Gastroesophageal sphincter (tissue), 3 donors: ENCODE results near the gene GADL1.

ENCODE experiments used
- POLR2A ChIP-seq, 2 donors: fragments of 450-650 bp; IDR thresholded peaks; one replicate each; pipeline ENCODE4 v1.6.1; 2017; ENCODE audit warnings: antibody characterized with exemption in 2 of 2, mild to moderate bottlenecking in 2 of 2, moderate library complexity in 1 of 2
- POLR2AphosphoS5 ChIP-seq: sonication (generic); formaldehyde crosslinking; IDR thresholded peaks from one replicate; pipeline ENCODE4 v1.6.1; 2017; ENCODE audit warnings: antibody characterized with exemption
- TF ChIP-seq, protein P1 (sequence below), 4 experiments: fragments of 200-600 bp in 2 of 4; fragments of 450-650 bp in 2 of 4; sonication (generic) in 1 of 4; IDR thresholded peaks; one replicate each; pipeline ENCODE4 v1.5.1; 2017 to 2019; ENCODE audit warnings: antibody characterized with exemption in 4 of 4, mild to moderate bottlenecking in 2 of 4, moderate library complexity in 2 of 4

- TF ChIP-seq, protein P1, sequence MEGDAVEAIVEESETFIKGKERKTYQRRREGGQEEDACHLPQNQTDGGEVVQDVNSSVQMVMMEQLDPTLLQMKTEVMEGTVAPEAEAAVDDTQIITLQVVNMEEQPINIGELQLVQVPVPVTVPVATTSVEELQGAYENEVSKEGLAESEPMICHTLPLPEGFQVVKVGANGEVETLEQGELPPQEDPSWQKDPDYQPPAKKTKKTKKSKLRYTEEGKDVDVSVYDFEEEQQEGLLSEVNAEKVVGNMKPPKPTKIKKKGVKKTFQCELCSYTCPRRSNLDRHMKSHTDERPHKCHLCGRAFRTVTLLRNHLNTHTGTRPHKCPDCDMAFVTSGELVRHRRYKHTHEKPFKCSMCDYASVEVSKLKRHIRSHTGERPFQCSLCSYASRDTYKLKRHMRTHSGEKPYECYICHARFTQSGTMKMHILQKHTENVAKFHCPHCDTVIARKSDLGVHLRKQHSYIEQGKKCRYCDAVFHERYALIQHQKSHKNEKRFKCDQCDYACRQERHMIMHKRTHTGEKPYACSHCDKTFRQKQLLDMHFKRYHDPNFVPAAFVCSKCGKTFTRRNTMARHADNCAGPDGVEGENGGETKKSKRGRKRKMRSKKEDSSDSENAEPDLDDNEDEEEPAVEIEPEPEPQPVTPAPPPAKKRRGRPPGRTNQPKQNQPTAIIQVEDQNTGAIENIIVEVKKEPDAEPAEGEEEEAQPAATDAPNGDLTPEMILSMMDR (IDR thresholded peaks at IDR 0.05), result no peak
- TF ChIP-seq POLR2AphosphoS5 (no peak), POLR2A (IDR thresholded peaks at IDR 0.05) (no peak)
Measured at GRCh38 chr3:30761374-30761773, 133.1 kb downstream of the GADL1 start.
